Smooth muscle cell (in vitro differentiated cells): Measurements from ENCODE around the gene CPED1. TPM values are rescaled to one million over a fixed set of nuclear protein-coding genes. Genes with fewer than 3 reads are reported as not detected.

Experiments used
- DNase-seq: peaks from one replicate; lab custom pipeline; 2025; ENCODE audit not compliant: unreplicated experiment; lab: John Stamatoyannopoulos, UW
- H2AFZ ChIP-seq: fragments of 200-600 bp; sonication (generic); 2 replicates; pipeline ENCODE4 v1.6.0; 2016; ENCODE audit warnings: antibody characterized with exemption, low read depth, mild to moderate bottlenecking
- H3F3A ChIP-seq: fragments of 200-600 bp; sonication (generic); 2 replicates; pipeline ENCODE4 v1.6.0; 2017; ENCODE audit warnings: antibody characterized with exemption, low read depth
- H3K27ac ChIP-seq: fragments of 200-600 bp; sonication (generic); 2 replicates; pipeline ENCODE4 v1.5.1; 2016; ENCODE audit warnings: low read depth, mild to moderate bottlenecking
- H3K27me3 ChIP-seq: fragments of 200-600 bp; sonication (generic); 2 replicates; pipeline ENCODE4 v1.6.1; 2016; ENCODE audit warnings: low read depth, mild to moderate bottlenecking
- H3K36me3 ChIP-seq: fragments of 200-600 bp; sonication (generic); 2 replicates; pipeline ENCODE4 v1.5.1; 2016; ENCODE audit warnings: low read depth
- H3K4me1 ChIP-seq: fragments of 200-600 bp; sonication (generic); 2 replicates; pipeline ENCODE4 v1.5.1; 2016; ENCODE audit warnings: low read depth
- H3K4me2 ChIP-seq: fragments of 200-600 bp; sonication (generic); 2 replicates; pipeline ENCODE4 v1.6.0; 2016; ENCODE audit warnings: mild to moderate bottlenecking
- H3K4me3 ChIP-seq: fragments of 200-600 bp; sonication (generic); 2 replicates; pipeline ENCODE4 v1.5.1; 2016; ENCODE audit warnings: mild to moderate bottlenecking
- H3K79me2 ChIP-seq: fragments of 200-600 bp; sonication (generic); 2 replicates; pipeline ENCODE4 v1.6.0; 2016; ENCODE audit warnings: low read depth, mild to moderate bottlenecking
- H3K9ac ChIP-seq: fragments of 200-600 bp; sonication (generic); 2 replicates; pipeline ENCODE4 v1.6.0; 2016; ENCODE audit warnings: low read depth
- H3K9me3 ChIP-seq: fragments of 200-600 bp; sonication (generic); replicated peaks from 2 replicates; pipeline ENCODE4 v1.5.1; 2016; ENCODE audit warnings: low read depth
- H4K20me1 ChIP-seq: fragments of 200-600 bp; sonication (generic); 2 replicates; pipeline ENCODE4 v1.6.0; 2016; ENCODE audit warnings: low read depth
- WGBS: methylation state at CpG from one replicate; pipeline ENCODE4 v1.1.7; 2016; ENCODE audit warnings: low lambda C conversion rate; 5-methylcytosine and 5-hydroxymethylcytosine counted together
- polyA plus RNA-seq: library from polyadenylated mRNA; unstranded; fragments of >200 nt; fragmentation: Nextera tagmentation; extraction: Ambion mirVana; gene quantifications from 2 replicates; pipeline ENCODE4 v1.2.1, GENCODE V29; 2016
- total RNA-seq: library from RNA; depleted of rRNA; stranded (reverse); fragments of >200 nt; gene quantifications from 2 replicates; pipeline ENCODE4 v1.2.3, GENCODE V29; 2014
- TF ChIP-seq, protein P1 (sequence below): fragments of 200-600 bp; sonication (generic); IDR thresholded peaks from 2 replicates; pipeline ENCODE4 v1.5.1; 2017; ENCODE audit warnings: borderline replicate concordance, mild to moderate bottlenecking, antibody characterized with exemption; ENCODE audit not compliant: insufficient read depth, poor library complexity, severe bottlenecking

Gene CPED1
- total and polyA plus RNA-seq, 2 experiments from 2014 or later = 9.5 to 12.9 TPM

DNA sequence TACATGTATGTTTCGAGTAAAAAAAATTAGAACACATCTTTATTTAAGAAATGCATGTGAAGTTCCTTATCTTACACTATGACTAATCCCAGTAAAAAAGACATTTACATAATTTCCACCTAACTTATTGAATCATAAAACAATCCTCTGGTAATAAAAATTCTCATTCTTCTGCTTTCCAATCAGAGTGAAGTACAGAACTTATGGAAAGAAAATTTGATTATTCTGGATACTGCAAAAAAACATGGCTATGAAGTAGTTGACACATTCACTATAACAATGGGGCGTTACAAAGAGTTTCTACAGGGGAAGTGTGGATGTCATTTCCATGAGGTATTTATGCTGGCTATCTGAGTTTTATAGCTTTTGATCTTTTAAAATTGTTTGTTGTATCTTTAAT lies 282.6 kb downstream of the CPED1 start:
- no peaks in the 10 kb centered on the region for H3K79me2 ChIP-seq
- no peak overlapping the region for H2AFZ ChIP-seq
- H3F3A ChIP-seq = no peaks in the 10 kb centered on the region
- H3K36me3 ChIP-seq = no peaks in the 10 kb centered on the region
- TF ChIP-seq, protein P1, sequence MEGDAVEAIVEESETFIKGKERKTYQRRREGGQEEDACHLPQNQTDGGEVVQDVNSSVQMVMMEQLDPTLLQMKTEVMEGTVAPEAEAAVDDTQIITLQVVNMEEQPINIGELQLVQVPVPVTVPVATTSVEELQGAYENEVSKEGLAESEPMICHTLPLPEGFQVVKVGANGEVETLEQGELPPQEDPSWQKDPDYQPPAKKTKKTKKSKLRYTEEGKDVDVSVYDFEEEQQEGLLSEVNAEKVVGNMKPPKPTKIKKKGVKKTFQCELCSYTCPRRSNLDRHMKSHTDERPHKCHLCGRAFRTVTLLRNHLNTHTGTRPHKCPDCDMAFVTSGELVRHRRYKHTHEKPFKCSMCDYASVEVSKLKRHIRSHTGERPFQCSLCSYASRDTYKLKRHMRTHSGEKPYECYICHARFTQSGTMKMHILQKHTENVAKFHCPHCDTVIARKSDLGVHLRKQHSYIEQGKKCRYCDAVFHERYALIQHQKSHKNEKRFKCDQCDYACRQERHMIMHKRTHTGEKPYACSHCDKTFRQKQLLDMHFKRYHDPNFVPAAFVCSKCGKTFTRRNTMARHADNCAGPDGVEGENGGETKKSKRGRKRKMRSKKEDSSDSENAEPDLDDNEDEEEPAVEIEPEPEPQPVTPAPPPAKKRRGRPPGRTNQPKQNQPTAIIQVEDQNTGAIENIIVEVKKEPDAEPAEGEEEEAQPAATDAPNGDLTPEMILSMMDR = no peak
- H3K4me3 ChIP-seq = no peak overlapping the region
- no peaks in the 10 kb centered on the region for H4K20me1 ChIP-seq
- H3K27me3 ChIP-seq = no peaks in the 10 kb centered on the region
- H3K4me1 ChIP-seq = no peaks in the 10 kb centered on the region
- H3K4me2 ChIP-seq = no peak overlapping the region
- no peaks in the 10 kb centered on the region for H3K9me3 ChIP-seq
- whole genome bisulfite sequencing = 93% methylated on average over 2 of the region's 2 CpGs
- no peak for DNase-seq
- no peak overlapping the region for H3K9ac ChIP-seq
- H3K27ac ChIP-seq = no peak overlapping the region

DNA sequence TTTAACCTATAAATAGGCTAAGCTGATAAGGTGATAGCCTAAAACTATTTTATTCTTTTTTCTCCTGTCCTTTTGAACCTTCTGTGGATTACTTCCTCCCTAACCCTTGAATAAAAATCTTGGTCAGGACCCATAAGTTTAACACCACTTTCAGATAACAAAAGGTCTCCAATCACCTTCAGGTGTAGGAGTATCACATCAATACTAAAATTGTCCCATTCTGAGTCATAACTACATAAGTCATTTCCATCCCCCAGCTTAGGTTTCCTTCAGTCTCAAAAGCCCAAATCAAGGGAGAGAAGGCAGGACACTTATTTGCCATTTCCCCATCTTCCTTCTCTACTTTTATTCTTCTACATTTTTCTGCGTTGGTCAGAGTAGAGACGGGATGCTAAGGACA lies 283.4 kb downstream of the CPED1 start:
- Histone ChIP-seq H2AFZ (no peak overlapping the region), H3K36me3 (no peaks in the 10 kb centered on the region), H3K4me3 (no peak overlapping the region), H3K4me1 (no peaks in the 10 kb centered on the region), H3K79me2 (no peaks in the 10 kb centered on the region), H3K4me2 (no peak overlapping the region), H4K20me1 (no peaks in the 10 kb centered on the region), H3F3A (no peaks in the 10 kb centered on the region), H3K9me3 (no peaks in the 10 kb centered on the region), H3K27ac (no peak overlapping the region), H3K9ac (no peak overlapping the region), H3K27me3 (no peaks in the 10 kb centered on the region)
- DNase-seq = no peak
- 93% methylated on average over 2 of the region's 2 CpGs for WGBS
- TF ChIP-seq, protein P1 = no peak

DNA sequence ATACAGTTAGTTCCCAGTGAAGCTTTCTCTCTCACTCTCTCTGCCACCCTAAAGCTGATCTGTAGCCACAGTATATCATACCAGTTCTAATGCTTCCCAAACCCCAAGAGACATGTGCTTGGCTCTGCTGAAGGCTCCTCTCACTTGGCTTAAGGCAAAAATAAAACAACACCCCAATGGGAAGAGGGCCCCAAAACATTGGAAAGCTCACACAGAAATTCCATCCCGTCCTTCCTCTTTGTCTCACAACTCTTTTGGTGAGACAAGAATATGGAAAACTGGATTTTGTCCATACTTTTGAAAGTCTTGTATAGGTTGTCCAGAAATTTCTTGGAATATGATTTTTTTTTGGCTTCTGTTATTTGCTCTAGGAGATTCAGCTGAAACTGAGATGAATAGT lies 284.2 kb downstream of the CPED1 start:
- Histone ChIP-seq H3K36me3 (no peaks in the 10 kb centered on the region), H3K9ac (no peak overlapping the region), H3K9me3 (no peaks in the 10 kb centered on the region), H3K79me2 (no peaks in the 10 kb centered on the region), H3K27ac (no peak overlapping the region), H3K4me1 (no peaks in the 10 kb centered on the region), H3K4me2 (no peak overlapping the region), H3F3A (peaks cover 1% of the 10 kb centered on the region), H4K20me1 (no peaks in the 10 kb centered on the region), H3K27me3 (no peaks in the 10 kb centered on the region), H3K4me3 (no peak overlapping the region), H2AFZ (no peak overlapping the region)
- 94% methylated on average over 1 of the region's 1 CpG for WGBS
- TF ChIP-seq, protein P1 = no peak
- DNase-seq = no peak

DNA sequence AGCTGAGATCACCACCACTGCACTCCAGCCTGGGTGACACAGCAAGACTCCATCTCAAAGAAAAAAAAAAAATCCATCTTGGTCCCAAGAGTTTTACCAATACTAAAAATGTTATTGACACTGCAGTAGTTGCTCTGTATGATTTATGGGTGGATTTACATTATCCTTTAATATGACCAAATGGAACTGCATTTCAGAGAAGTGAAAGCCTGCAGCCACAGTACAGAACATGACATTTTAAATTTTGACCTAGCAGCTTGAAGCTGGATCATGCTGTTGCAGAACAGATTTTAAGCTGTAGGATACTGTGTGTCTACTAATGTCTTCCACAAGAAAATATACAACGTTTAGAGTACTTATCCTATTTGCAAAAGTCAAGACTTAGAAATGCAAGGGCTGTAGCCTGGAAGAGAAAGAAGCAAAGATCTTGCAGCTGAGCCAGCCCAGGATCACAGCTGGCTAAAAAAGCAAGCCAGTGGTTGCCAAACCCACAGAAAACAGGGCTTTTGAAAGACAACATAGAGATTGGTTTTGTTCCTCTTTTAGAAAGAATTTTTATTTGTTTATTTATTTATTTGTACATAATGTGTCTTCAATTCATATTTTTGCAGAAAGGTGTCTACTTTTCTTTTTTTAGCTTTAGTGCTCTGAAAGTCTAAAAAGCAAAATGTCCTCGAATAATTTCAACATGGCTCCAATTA lies 285.1 kb downstream of the CPED1 start:
- Histone ChIP-seq H3K9ac (no peak overlapping the region), H3K27me3 (no peaks in the 10 kb centered on the region), H3K4me3 (no peak overlapping the region), H3K79me2 (no peaks in the 10 kb centered on the region), H2AFZ (no peak overlapping the region), H3K4me1 (no peaks in the 10 kb centered on the region), H3K36me3 (no peaks in the 10 kb centered on the region), H3K9me3 (no peaks in the 10 kb centered on the region), H3K4me2 (no peak overlapping the region), H3K27ac (no peak overlapping the region), H4K20me1 (no peaks in the 10 kb centered on the region), H3F3A (peaks cover 3% of the 10 kb centered on the region)
- TF ChIP-seq, protein P1 = no peak
- WGBS = 66% methylated on average over 2 of the region's 2 CpGs
- DNase-seq = no peak
